ENCODE measurements around the gene FAM81B. TPM values are rescaled to one million over a fixed set of nuclear protein-coding genes. Genes with fewer than 3 reads are reported as not detected.
"Not testable (repeated sequence)": the region's sequence is repeated elsewhere in the genome, so short reads cannot be mapped to it uniquely, and the experiment has no call there.

The FAM81B gene
- total and polyA plus RNA-seq, 2 experiments from 2014 or later: not detected

DNA sequence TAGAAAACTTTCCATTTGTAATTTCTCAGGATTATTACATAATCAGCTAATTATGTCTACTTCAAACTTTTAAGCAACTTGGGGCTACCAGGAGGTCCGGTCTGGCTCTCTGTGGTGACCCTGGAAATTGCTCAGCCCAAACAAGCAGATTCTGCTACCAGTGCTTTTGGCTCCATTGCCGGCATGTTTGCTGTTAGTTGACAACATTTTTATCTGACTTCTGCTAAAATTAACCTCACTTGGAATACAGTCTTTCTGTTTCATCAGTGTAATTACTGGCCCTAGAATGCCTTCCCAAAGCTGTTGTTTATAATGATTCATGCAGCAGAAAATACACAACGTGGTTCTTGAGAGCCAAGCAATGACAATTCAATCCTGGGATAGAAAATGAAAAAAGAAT is 38.5 kb upstream of the FAM81B start:
- no peak overlapping the region for H2AFZ ChIP-seq
- H3K27ac ChIP-seq: no peak overlapping the region
- H3K4me3 ChIP-seq: no peak overlapping the region
- no peaks in the 10 kb centered on the region for H3K27me3 ChIP-seq (replicated peaks; ENCODE audit: insufficient read depth)
- H3K4me2 ChIP-seq (ENCODE audit: unreplicated experiment): no peak overlapping the region
- no peaks in the 10 kb centered on the region for H3K9me3 ChIP-seq (ENCODE audit: low read depth)
- no peaks in the 10 kb centered on the region for H3K9me2 ChIP-seq (ENCODE audit: insufficient read depth)
- H4K20me1 ChIP-seq (ENCODE audit: insufficient read depth): no peaks in the 10 kb centered on the region
- no peaks in the 10 kb centered on the region for H3K79me2 ChIP-seq (ENCODE audit: insufficient read depth)
- H3F3A ChIP-seq (ENCODE audit: insufficient read depth): no peaks in the 10 kb centered on the region
- H3K36me3 ChIP-seq (ENCODE audit: low read depth): no peaks in the 10 kb centered on the region
- TF ChIP-seq EZH2 (IDR thresholded peaks at IDR 0.05; ENCODE audit: insufficient read depth, poor library complexity, severe bottlenecking) (no peak), EZH2phosphoT487 (IDR thresholded peaks at IDR 0.05; ENCODE audit: insufficient read depth, low read depth) (no peak)
- WGBS, 2 experiments (ENCODE audit: low coverage in 1 of 2, low lambda C conversion rate in 2 of 2, missing lambda C conversion rate in 2 of 2): 20 to 23% methylated on average over 3 of the region's 3 CpGs
- H3K9ac ChIP-seq: no peak overlapping the region
- no peaks in the 10 kb centered on the region for H3K4me1 ChIP-seq (ENCODE audit: insufficient read depth)
- in situ Hi-C loops (cut with MboI): no loop called here
- no peak for DNase-seq

DNA sequence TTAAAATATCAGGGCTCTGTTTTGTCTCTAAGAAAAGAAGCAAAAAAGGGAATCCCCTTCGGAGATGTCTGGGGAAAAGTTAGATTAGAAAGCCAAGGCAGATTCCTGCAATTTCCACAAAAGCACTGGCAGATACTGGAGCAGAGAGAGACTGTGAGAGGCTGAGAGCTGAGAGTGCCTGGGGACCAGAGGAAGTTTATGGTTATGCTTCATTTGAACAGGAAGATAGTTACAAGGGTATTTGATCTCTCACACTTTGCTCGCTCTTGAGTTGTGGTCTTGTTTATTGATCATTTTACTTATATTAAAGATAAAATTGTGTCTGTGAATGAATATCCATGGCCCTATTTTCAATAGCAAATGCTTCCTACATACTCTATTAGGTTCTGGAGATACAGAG is 32.8 kb upstream of the FAM81B start:
- no peaks in the 10 kb centered on the region for H3K4me1 ChIP-seq (ENCODE audit: insufficient read depth)
- DNase-seq: no peak
- H3K9ac ChIP-seq: no peak overlapping the region
- WGBS, 2 experiments (ENCODE audit: low coverage in 1 of 2, low lambda C conversion rate in 2 of 2, missing lambda C conversion rate in 2 of 2): 2 to 4% methylated on average over 2 of the region's 2 CpGs
- no peak overlapping the region for H3K4me3 ChIP-seq
- no peaks in the 10 kb centered on the region for H3K36me3 ChIP-seq (ENCODE audit: low read depth)
- no peak overlapping the region for H3K4me2 ChIP-seq (ENCODE audit: unreplicated experiment)
- no peaks in the 10 kb centered on the region for H3F3A ChIP-seq (ENCODE audit: insufficient read depth)
- in situ Hi-C loops (cut with MboI): no loop called here
- H3K79me2 ChIP-seq (ENCODE audit: insufficient read depth): no peaks in the 10 kb centered on the region
- H3K9me2 ChIP-seq (ENCODE audit: insufficient read depth): no peaks in the 10 kb centered on the region
- no peaks in the 10 kb centered on the region for H3K27me3 ChIP-seq (replicated peaks; ENCODE audit: insufficient read depth)
- H3K9me3 ChIP-seq (ENCODE audit: low read depth): no peaks in the 10 kb centered on the region
- TF ChIP-seq EZH2phosphoT487 (IDR thresholded peaks at IDR 0.05; ENCODE audit: insufficient read depth, low read depth) (no peak), EZH2 (IDR thresholded peaks at IDR 0.05; ENCODE audit: insufficient read depth, poor library complexity, severe bottlenecking) (no peak)
- no peak overlapping the region for H2AFZ ChIP-seq
- no peak overlapping the region for H3K27ac ChIP-seq
- H4K20me1 ChIP-seq (ENCODE audit: insufficient read depth): no peaks in the 10 kb centered on the region

DNA sequence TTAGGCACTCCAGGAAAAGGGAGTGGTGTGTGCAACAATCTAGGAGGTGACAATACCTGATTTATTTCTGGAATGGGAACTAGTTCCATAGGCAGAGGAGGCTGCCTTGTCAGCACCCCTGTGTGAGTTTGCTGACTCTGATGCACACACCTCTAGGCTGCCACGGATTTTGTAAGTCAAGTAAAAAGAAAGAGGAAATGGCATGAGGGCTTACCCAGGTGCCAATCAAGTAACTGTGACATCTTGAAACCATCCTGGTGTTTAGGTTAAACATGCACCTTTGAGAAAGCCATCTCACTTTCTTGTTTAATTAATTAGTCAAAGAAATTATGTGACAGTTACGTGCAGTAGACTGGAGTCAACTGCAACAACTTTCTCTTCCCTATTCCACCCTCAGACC is 32.3 kb upstream of the FAM81B start:
- Histone ChIP-seq H3K4me3 (no peak overlapping the region), H4K20me1 (ENCODE audit: insufficient read depth) (no peaks in the 10 kb centered on the region), H3K36me3 (ENCODE audit: low read depth) (no peaks in the 10 kb centered on the region), H3K9me2 (ENCODE audit: insufficient read depth) (no peaks in the 10 kb centered on the region), H3K9ac (no peak overlapping the region), H3K79me2 (ENCODE audit: insufficient read depth) (no peaks in the 10 kb centered on the region), H3K27me3 (replicated peaks; ENCODE audit: insufficient read depth) (no peaks in the 10 kb centered on the region), H2AFZ (no peak overlapping the region), H3K9me3 (ENCODE audit: low read depth) (no peaks in the 10 kb centered on the region), H3K4me2 (ENCODE audit: unreplicated experiment) (no peak overlapping the region), H3F3A (ENCODE audit: insufficient read depth) (no peaks in the 10 kb centered on the region), H3K27ac (no peak overlapping the region), H3K4me1 (ENCODE audit: insufficient read depth) (no peaks in the 10 kb centered on the region)
- in situ Hi-C loops (cut with MboI): no loop called here
- 6% methylated on average over 2 of the region's 2 CpGs for WGBS, 2 experiments (ENCODE audit: low coverage in 1 of 2, low lambda C conversion rate in 2 of 2, missing lambda C conversion rate in 2 of 2)
- no peak for TF ChIP-seq EZH2phosphoT487 (IDR thresholded peaks at IDR 0.05; ENCODE audit: insufficient read depth, low read depth)
- TF ChIP-seq EZH2 (IDR thresholded peaks at IDR 0.05; ENCODE audit: insufficient read depth, poor library complexity, severe bottlenecking): no peak
- DNase-seq: no peak

DNA sequence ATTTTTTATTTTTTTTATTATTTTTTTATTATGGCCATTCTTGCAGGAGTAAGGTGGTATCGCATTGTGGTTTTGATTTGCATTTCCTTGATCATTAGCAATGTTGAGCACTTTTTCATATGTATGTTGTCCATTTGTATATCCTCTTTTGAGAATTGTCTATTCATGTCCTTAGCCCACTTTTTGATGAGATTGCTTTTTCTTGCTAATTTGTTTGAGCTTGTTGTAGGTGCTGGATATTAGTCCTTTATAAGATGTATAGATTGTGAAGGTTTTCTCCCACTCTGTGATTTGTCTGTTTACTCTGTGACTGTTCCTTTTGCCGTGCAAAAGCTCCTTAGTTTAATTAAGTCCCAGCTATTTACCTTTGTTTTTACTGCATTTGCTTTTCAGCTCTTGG is 30.5 kb upstream of the FAM81B start:
- H3K4me2 ChIP-seq (ENCODE audit: unreplicated experiment); in situ Hi-C loops (cut with MboI); H3K36me3 ChIP-seq (ENCODE audit: low read depth); H3K9me2 ChIP-seq (ENCODE audit: insufficient read depth); H3K27me3 ChIP-seq (replicated peaks; ENCODE audit: insufficient read depth); H3K4me3 ChIP-seq; H4K20me1 ChIP-seq (ENCODE audit: insufficient read depth); DNase-seq; H3K9ac ChIP-seq; H3F3A ChIP-seq (ENCODE audit: insufficient read depth); H3K4me1 ChIP-seq (ENCODE audit: insufficient read depth); H3K79me2 ChIP-seq (ENCODE audit: insufficient read depth); H3K9me3 ChIP-seq (ENCODE audit: low read depth); H2AFZ ChIP-seq; H3K27ac ChIP-seq: not testable (repeated sequence)
- 29 to 34% methylated on average over 2 of the region's 2 CpGs for WGBS, 2 experiments (ENCODE audit: low coverage in 1 of 2, low lambda C conversion rate in 2 of 2, missing lambda C conversion rate in 2 of 2)

DNA sequence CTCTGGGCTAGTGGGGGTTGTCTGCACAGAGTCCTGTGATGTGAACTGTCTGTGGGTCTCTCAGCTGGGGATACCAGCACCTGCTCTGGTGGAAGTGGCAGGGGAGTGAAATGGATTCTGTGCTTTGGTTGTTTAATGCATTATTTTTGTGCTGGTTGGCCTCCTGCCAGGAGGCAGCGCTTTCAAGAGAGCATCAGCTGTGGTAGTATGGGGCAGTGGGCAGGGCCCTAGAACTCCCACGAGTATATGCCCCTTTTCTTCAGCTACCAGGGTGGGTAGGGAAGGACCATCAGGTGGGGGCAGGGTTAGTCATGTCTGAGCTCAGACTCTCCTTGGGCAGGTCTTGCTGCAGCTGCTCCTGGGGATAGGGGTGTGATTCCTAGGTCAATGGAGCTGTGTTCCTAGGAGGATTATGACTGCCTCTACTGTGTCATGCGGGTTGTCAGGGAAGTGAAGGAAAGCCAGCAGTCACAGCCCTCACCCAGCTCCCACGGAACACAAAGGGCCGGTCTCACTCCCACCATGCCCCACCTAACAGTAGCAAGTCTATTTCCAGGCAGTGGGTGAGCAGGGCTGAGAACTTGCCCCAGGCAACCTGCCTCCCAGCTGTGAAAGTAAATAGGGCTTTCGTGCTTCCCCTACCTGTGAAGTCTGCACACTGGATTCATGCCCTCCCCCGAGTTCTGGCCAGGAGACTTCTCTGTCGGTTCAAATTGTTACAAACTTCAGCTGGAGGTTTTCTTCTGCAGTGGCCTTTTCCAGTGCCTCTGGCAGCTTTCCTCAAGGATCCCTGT is 25.7 kb upstream of the FAM81B start:
- in situ Hi-C loops (cut with MboI): no loop called here
- H3K9ac ChIP-seq: no peak overlapping the region
- H3K4me3 ChIP-seq: no peak overlapping the region
- H3K4me2 ChIP-seq (ENCODE audit: unreplicated experiment): no peak overlapping the region
- no peaks in the 10 kb centered on the region for H3K4me1 ChIP-seq (ENCODE audit: insufficient read depth)
- H3K9me3 ChIP-seq (ENCODE audit: low read depth): no peaks in the 10 kb centered on the region
- no peaks in the 10 kb centered on the region for H3K9me2 ChIP-seq (ENCODE audit: insufficient read depth)
- no peaks in the 10 kb centered on the region for H4K20me1 ChIP-seq (ENCODE audit: insufficient read depth)
- H3K27me3 ChIP-seq (replicated peaks; ENCODE audit: insufficient read depth): no peaks in the 10 kb centered on the region
- TF ChIP-seq EZH2 (IDR thresholded peaks at IDR 0.05; ENCODE audit: insufficient read depth, poor library complexity, severe bottlenecking): no peak
- no peak for TF ChIP-seq EZH2phosphoT487 (IDR thresholded peaks at IDR 0.05; ENCODE audit: insufficient read depth, low read depth)
- WGBS, 2 experiments (ENCODE audit: low coverage in 1 of 2, low lambda C conversion rate in 2 of 2, missing lambda C conversion rate in 2 of 2): 34 to 38% methylated on average over 8 of the region's 8 CpGs
- H3K27ac ChIP-seq: no peak overlapping the region
- H2AFZ ChIP-seq: no peak overlapping the region
- no peaks in the 10 kb centered on the region for H3K79me2 ChIP-seq (ENCODE audit: insufficient read depth)
- DNase-seq: no peak
- no peaks in the 10 kb centered on the region for H3F3A ChIP-seq (ENCODE audit: insufficient read depth)
- H3K36me3 ChIP-seq (ENCODE audit: low read depth): no peaks in the 10 kb centered on the region
